Naive thymus-derived CD4-positive, alpha-beta T cell (primary cell): ENCODE results near the gene HSPA14. TPM values are rescaled to one million over a fixed set of nuclear protein-coding genes. Genes with fewer than 3 reads are reported as not detected.
"Not testable (repeated sequence)": the region's sequence is repeated elsewhere in the genome, so short reads cannot be mapped to it uniquely, and the experiment has no call there.

Experiments
- ATAC-seq: fragments of 150-1000 bp; cut with Tn5 transposase; 2 replicates; pipeline ENCODE4 v1.10.0; 2021; ENCODE audit warnings: mild to moderate bottlenecking, moderate library complexity
- CTCF ChIA-PET: fragments of 350-600 bp; sonication (Branson Sonifier 250); formaldehyde crosslinking; loops from one replicate; lab custom pipeline; 2021; ENCODE audit warnings: antibody characterized with exemption; lab: Charles Lee
- POLR2A ChIA-PET: fragments of 350-600 bp; sonication (Branson Sonifier 250); formaldehyde crosslinking; loops from one replicate; lab custom pipeline; 2021; ENCODE audit warnings: antibody characterized with exemption, inconsistent platforms; lab: Charles Lee
- DNase-seq, 9 donors: peaks; one replicate each; pipeline versions ENCODE4 v3.0.0 to v3.0.0-alpha.2; 2020 to 2022; ENCODE audit warnings: mixed read lengths in 1 of 9
- H3K27ac ChIP-seq: one replicate; pipeline ENCODE4 v1.7.0; 2013; ENCODE audit warnings: mild to moderate bottlenecking, low read depth, low read length, moderate library complexity
- H3K27me3 ChIP-seq, 2 donors: one replicate each; pipeline ENCODE4 v1.7.0; 2013; ENCODE audit warnings: low read length in 2 of 2, mild to moderate bottlenecking in 2 of 2, moderate library complexity in 2 of 2; ENCODE audit not compliant: control insufficient read depth in 2 of 2, insufficient read depth in 2 of 2
- H3K36me3 ChIP-seq, 3 experiments: 1 replicate in 2 of 3; 2 replicates in 1 of 3; pipeline ENCODE4 v1.7.0; 2013; ENCODE audit warnings: low read length in 3 of 3, mild to moderate bottlenecking in 3 of 3, moderate library complexity in 1 of 3; ENCODE audit not compliant: insufficient read depth in 3 of 3, control insufficient read depth in 2 of 3
- H3K4me1 ChIP-seq, 2 donors: one replicate each; pipeline ENCODE4 v1.7.0; 2013; ENCODE audit warnings: low read length in 2 of 2, mild to moderate bottlenecking in 2 of 2, moderate library complexity in 1 of 2; ENCODE audit not compliant: control insufficient read depth in 2 of 2, insufficient read depth in 2 of 2
- H3K4me3 ChIP-seq: 2 replicates; pipeline ENCODE4 v1.7.0; 2013; ENCODE audit warnings: mild to moderate bottlenecking, low read length
- H3K9me3 ChIP-seq, 3 experiments: 1 replicate in 2 of 3; 2 replicates in 1 of 3; pipeline ENCODE4 v1.7.0; 2013; ENCODE audit warnings: low read length in 3 of 3; ENCODE audit not compliant: control insufficient read depth in 2 of 3
- H3K27ac Mint-ChIP-seq, 9 donors: one replicate each; pipeline ENCODE4 v1.8.0; 2020 to 2022; ENCODE audit warnings: mixed read lengths in 9 of 9, mild to moderate bottlenecking in 8 of 9, moderate library complexity in 5 of 9, inconsistent platforms in 2 of 9
- H3K27me3 Mint-ChIP-seq, 5 donors: one replicate each; pipeline ENCODE4 v1.8.0; 2021 to 2022; ENCODE audit warnings: mixed read lengths in 5 of 5, mild to moderate bottlenecking in 1 of 5
- H3K36me3 Mint-ChIP-seq, 5 donors: one replicate each; pipeline ENCODE4 v1.8.0; 2020 to 2022; ENCODE audit warnings: mixed read lengths in 5 of 5, mild to moderate bottlenecking in 3 of 5, inconsistent platforms in 1 of 5
- H3K4me1 Mint-ChIP-seq, 7 donors: one replicate each; pipeline ENCODE4 v1.8.0; 2020 to 2022; ENCODE audit warnings: mixed read lengths in 7 of 7, mild to moderate bottlenecking in 3 of 7, inconsistent platforms in 1 of 7
- H3K4me3 Mint-ChIP-seq, 10 donors: one replicate each; pipeline ENCODE4 v1.8.0; 2020 to 2022; ENCODE audit warnings: mild to moderate bottlenecking in 10 of 10, mixed read lengths in 10 of 10, moderate library complexity in 6 of 10, inconsistent platforms in 2 of 10
- H3K9me3 Mint-ChIP-seq, 11 donors: one replicate each; pipeline ENCODE4 v1.8.0; 2020 to 2022; ENCODE audit warnings: mixed read lengths in 11 of 11, mild to moderate bottlenecking in 4 of 11, inconsistent platforms in 1 of 11, moderate library complexity in 1 of 11
- intact Hi-C, 2 donors: fragments of 100-400 bp; cut with micrococcal nuclease; formaldehyde crosslinking; loops; one replicate each; pipeline ENCODE4 v1.15.1; 2023
- polyA plus RNA-seq, 2 donors: library from polyadenylated mRNA; unstranded; fragments of 300-500 nt; fragmentation: Illumina TruSeq; gene quantifications; one replicate each; pipeline ENCODE4 v1.2.3, GENCODE V29; 2021
- total RNA-seq, 6 experiments: library from RNA in 5 of 6; stranded (reverse) in 5 of 6; gene quantifications; 1 replicate in 5 of 6; 2 replicates in 1 of 6; pipeline ENCODE4 v1.2.3 and lab custom pipeline; 2021 to 2026

Gene HSPA14
- total and polyA plus RNA-seq, 7 experiments from 2014 or later, result 14.1 to 23.8 (median 17.6) TPM

DNA sequence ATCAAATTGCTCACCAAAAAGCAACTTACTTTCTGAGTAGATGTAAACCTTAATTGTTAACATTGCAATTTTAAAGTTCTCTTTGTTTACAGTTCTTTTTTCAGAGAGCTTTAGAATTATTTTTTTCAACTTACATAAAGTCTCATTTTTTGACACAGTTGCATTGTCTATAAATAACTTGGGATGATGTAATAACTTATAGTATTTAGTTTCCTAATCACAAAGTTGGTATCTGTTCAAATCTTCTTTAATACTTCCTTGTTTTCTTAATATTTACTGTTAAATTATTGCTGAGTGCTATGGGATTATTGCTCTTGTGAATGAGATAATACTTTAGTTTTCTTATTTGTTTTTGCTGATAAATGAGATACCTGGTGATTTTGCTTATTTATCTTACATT is 21.7 kb downstream of the HSPA14 start:
- peak overlapping the region in 1 of 9 donors; percentile 22 for H3K27ac Mint-ChIP-seq
- CTCF ChIA-PET, result interaction anchor here (0.5 kb wide), 1 partner anchor 1220 kb away, joined by 3 read pairs; no protein-coding TSS in a partner anchor

DNA sequence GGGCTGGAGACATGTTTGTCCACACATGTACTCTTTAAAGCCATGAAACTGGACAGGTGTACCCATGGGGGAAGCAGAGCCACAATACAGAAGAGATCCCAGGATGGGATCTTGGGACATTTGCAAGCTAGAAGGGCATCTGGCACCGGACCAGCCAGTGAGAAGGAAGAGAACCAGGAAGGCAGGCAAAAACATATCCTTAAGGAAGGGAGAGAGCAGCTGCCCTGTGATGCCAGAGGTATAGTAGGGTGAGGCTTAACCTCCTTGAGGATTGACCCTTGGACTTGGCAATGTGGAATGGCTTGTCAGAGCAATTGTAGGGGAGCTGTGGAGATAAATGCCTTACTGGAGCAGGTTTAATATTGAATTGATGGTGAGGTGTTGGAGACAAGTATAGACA is 22.7 kb downstream of the HSPA14 start:
- Histone ChIP-seq H3K4me1 (no peaks in the 10 kb centered on the region), H3K9me3 (no peaks in the 10 kb centered on the region), H3K27ac (no peak overlapping the region), H3K27me3 (no peaks in the 10 kb centered on the region), H3K36me3 (peaks cover 0 to 45% (median 7%) of the 10 kb centered on the region in 3 experiments), H3K4me3 (no peak overlapping the region)
- Mint-ChIP-seq H3K9me3 (no peaks in the 10 kb centered on the region), H3K4me3 (no peak overlapping the region), H3K36me3 (peaks cover 16 to 45% (median 21%) of the 10 kb centered on the region in 5 donors), H3K27me3 (no peaks in the 10 kb centered on the region), H3K4me1 (peaks cover 0 to 17% (median 7%) of the 10 kb centered on the region in 7 donors), H3K27ac (peak overlapping the region in 5 of 9 donors; percentile 13 to 72 (median 41))
- ChIA-PET POLR2A (no interaction called here), CTCF (no interaction called here)
- ATAC-seq (no peak), DNase-seq (no peak)
- intact Hi-C loops, result no loop called here

More for the DNA sequence above, 21.7 kb downstream of the HSPA14 start:
- peaks cover 0 to 45% (median 7%) of the 10 kb centered on the region in 3 experiments for H3K36me3 ChIP-seq
- no peaks in the 10 kb centered on the region for H3K27me3 ChIP-seq
- Mint-ChIP-seq H3K36me3 (peaks cover 17 to 46% (median 19%) of the 10 kb centered on the region in 5 donors), H3K27me3 (no peaks in the 10 kb centered on the region), H3K9me3 (no peaks in the 10 kb centered on the region), H3K4me3 (no peak overlapping the region), H3K4me1 (peaks cover 0 to 17% (median 5%) of the 10 kb centered on the region in 7 donors)
- no peaks in the 10 kb centered on the region for H3K9me3 ChIP-seq
- POLR2A ChIA-PET, result no interaction called here
- H3K4me1 ChIP-seq, result no peaks in the 10 kb centered on the region
- no peak overlapping the region for H3K27ac ChIP-seq
- intact Hi-C loops, result no loop called here
- no peak overlapping the region for H3K4me3 ChIP-seq
- ATAC-seq (no peak), DNase-seq (no peak)

DNA sequence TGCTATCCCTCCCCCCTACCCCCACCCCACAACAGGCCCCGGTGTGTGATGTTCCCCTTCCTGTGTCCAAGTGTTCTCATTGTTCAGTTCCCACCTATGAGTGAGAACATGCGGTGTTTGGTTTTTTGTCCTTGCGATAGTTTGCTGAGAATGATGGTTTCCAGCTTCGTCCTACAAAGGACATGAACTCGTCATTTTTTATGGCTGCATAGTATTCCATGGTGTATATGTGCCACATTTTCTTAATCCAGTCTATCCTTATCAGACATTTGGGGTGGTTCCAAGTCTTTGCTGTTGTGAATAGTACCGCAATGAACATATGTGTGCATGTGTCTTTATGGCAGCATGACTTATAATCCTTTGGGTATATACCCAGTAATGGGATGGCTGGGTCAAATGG is 26.4 kb downstream of the HSPA14 start:
- H3K4me3 Mint-ChIP-seq, H3K27ac Mint-ChIP-seq, DNase-seq, H3K27me3 ChIP-seq, CTCF ChIA-PET, H3K9me3 ChIP-seq, H3K4me1 ChIP-seq, POLR2A ChIA-PET, H3K27ac ChIP-seq, intact Hi-C loops, H3K27me3 Mint-ChIP-seq, ATAC-seq, H3K4me3 ChIP-seq, H3K9me3 Mint-ChIP-seq: not testable (repeated sequence)
- H3K36me3 Mint-ChIP-seq, result peaks cover 11 to 38% (median 21%) of the 10 kb centered on the region in 5 donors
- H3K36me3 ChIP-seq, result peaks cover 0 to 43% (median 0%) of the 10 kb centered on the region in 3 experiments
- H3K4me1 Mint-ChIP-seq, result peaks cover 0 to 12% (median 3%) of the 10 kb centered on the region in 7 donors

DNA sequence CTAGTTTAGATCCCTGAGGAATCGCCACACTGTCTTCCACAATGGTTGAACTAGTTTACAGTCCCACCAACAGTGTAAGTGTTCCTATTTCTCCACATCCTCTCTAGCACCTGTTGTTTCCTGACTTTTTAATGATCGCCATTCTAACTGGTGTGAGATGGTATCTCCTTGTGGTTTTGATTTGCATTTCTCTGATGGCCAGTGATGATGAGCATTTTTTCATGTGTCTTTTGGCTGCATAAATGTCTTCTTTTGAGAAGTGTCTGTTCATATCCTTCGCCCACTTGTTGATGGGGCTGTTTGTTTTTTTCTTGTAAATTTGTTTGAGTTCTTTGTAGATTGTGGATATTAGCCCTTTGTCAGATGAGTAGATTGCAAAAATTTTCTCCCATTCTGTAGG is 26.8 kb downstream of the HSPA14 start:
- H3K27me3 ChIP-seq, H3K9me3 Mint-ChIP-seq, H3K4me3 Mint-ChIP-seq, H3K4me3 ChIP-seq, H3K4me1 ChIP-seq, POLR2A ChIA-PET, H3K27ac Mint-ChIP-seq, ATAC-seq, H3K27ac ChIP-seq, H3K27me3 Mint-ChIP-seq, intact Hi-C loops, H3K9me3 ChIP-seq, DNase-seq, CTCF ChIA-PET: not testable (repeated sequence)
- Mint-ChIP-seq H3K36me3 (peaks cover 10 to 42% (median 24%) of the 10 kb centered on the region in 5 donors), H3K4me1 (peaks cover 0 to 10% (median 3%) of the 10 kb centered on the region in 7 donors)
- peaks cover 0 to 46% (median 0%) of the 10 kb centered on the region in 3 experiments for H3K36me3 ChIP-seq

DNA sequence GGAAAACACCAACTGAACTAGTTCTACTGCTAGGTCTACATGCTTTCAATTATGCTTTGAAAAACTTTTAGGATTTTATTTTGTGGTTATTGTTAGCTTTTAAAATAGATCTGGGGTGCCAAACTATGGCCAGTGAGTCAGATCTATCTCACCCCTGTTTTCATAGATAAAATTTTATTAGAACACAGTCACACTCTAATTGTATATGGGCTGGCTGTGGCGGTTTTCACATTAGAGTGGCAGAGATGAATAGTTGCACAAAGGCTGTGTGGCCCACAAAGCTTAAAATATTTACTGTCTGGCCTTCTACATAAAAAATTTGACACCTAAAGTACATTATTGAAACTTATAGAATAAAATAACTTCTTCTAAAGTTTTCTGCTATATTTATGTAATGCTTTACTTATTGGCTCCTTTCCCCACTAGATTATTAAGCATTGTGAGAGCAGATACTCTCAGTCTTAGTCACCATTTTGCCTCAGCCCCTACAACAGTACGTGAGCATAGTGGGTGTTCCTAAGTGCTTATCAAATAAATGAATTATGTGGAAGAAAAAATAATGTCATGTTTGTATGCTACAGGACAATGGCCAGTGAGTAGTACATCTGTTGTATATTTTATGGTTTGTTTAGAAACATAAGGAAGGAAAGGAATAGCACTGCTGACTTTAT is 35.1 kb downstream of the HSPA14 start:
- no peak for ATAC-seq

DNA sequence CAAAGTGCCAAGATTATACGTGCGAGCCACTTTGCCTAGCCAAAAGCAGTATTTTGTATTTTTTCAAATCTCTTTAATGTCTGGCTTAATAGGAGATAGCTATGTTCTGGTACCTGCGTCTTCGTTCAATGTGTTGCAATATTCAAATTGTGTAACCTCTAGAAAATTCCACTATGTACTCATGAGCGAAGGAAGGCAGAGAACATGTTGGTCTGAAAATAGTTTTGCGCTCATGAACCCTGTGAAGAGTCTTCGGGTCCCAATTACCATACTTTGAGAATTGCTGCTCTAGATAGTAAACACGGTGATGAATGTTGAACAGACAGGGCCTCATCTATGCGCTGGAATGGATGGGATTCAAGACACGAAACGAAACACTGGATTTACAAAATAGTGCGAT is 37.8 kb downstream of the HSPA14 start:
- Mint-ChIP-seq H3K9me3 (no peaks in the 10 kb centered on the region), H3K27ac (no peak overlapping the region), H3K27me3 (no peaks in the 10 kb centered on the region), H3K4me3 (peak overlapping the region in 3 of 10 donors; percentile 15 to 92 (median 25)), H3K4me1 (peaks cover 4 to 38% (median 31%) of the 10 kb centered on the region in 7 donors), H3K36me3 (peaks cover 0 to 5% (median 0%) of the 10 kb centered on the region in 5 donors)
- no peak overlapping the region for H3K27ac ChIP-seq
- peaks cover 4 to 7% of the 10 kb centered on the region in 2 donors for H3K4me1 ChIP-seq
- ChIA-PET POLR2A (interaction anchor here (0.5 to 1.7 kb wide), 3 partner anchors 38 to 331 kb away, joined by 3 read pairs; partner anchors contain the start of genes CDNF, HSPA14 and MSANTD7), CTCF (interaction anchor here (0.6 kb wide), 1 partner anchor 47 kb away, joined by 3 read pairs; no protein-coding TSS in a partner anchor)
- H3K27me3 ChIP-seq, result no peaks in the 10 kb centered on the region
- H3K4me3 ChIP-seq, result no peak overlapping the region
- intact Hi-C loops, result loop anchor here (5.0 to 10.0 kb wide), 7 partner anchors 294 to 1941 kb away; partner anchors contain the start of genes PHYH (in 1 of the 2), PTER (in 1 of the 2), RSU1 (in 1 of the 2) and SEPHS1 (in 1 of the 2)
- no peak for ATAC-seq
- no peaks in the 10 kb centered on the region for H3K9me3 ChIP-seq
- no peak for DNase-seq
- peaks cover 0 to 5% (median 0%) of the 10 kb centered on the region in 3 experiments for H3K36me3 ChIP-seq

More for the DNA sequence above, 35.1 kb downstream of the HSPA14 start:
- no peaks in the 10 kb centered on the region for H3K9me3 ChIP-seq
- no peak overlapping the region for H3K27ac ChIP-seq
- H3K4me1 Mint-ChIP-seq, result peaks cover 2 to 23% (median 21%) of the 10 kb centered on the region in 7 donors
- H3K4me1 ChIP-seq, result peaks cover 0 to 7% of the 10 kb centered on the region in 2 donors
- no peak overlapping the region for H3K4me3 Mint-ChIP-seq
- no peak overlapping the region for H3K4me3 ChIP-seq
- H3K27ac Mint-ChIP-seq, result no peak overlapping the region
- H3K36me3 Mint-ChIP-seq, result peaks cover 0 to 17% (median 4%) of the 10 kb centered on the region in 5 donors
- no peak for DNase-seq
- no peaks in the 10 kb centered on the region for H3K9me3 Mint-ChIP-seq
- intact Hi-C loops, result loop anchor here in 1 of 2 donors (10.0 kb wide), 1 partner anchor 1562 kb away; the partner anchor contains the start of gene PTER
- peaks cover 0 to 17% (median 0%) of the 10 kb centered on the region in 3 experiments for H3K36me3 ChIP-seq
- ChIA-PET CTCF (interaction anchor here (0.7 kb wide), 2 partner anchors 32 to 198 kb away, joined by 3 read pairs; no protein-coding TSS in a partner anchor), POLR2A (interaction anchor here (1.4 kb wide), 1 partner anchor 35 kb away, joined by 4 read pairs; the partner anchor contains the start of genes CDNF, HSPA14 and MSANTD7)
- no peaks in the 10 kb centered on the region for H3K27me3 ChIP-seq
- H3K27me3 Mint-ChIP-seq, result no peaks in the 10 kb centered on the region
